Measurements from ENCODE around the gene CNNM1.

DNA sequence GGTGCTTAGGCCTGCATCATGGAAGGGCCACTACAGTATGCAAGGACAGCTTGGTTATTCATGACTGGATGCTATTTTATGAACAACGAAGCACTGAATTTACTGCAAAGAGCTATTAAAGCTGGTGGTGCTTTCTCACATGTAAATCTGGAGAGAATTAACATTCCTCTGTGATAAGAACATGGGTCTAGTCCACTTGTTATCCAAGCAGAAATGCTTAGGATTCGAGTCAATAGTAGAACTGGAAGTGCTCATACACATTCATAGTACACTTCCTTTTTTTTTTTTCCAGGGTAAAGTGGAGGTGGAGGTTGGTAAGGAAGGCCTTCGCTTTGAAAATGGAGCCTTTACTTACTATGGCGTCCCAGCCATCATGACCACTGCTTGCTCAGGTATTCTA, 35.0 kb downstream of the CNNM1 start:
- TF ChIP-seq, protein P1, sequence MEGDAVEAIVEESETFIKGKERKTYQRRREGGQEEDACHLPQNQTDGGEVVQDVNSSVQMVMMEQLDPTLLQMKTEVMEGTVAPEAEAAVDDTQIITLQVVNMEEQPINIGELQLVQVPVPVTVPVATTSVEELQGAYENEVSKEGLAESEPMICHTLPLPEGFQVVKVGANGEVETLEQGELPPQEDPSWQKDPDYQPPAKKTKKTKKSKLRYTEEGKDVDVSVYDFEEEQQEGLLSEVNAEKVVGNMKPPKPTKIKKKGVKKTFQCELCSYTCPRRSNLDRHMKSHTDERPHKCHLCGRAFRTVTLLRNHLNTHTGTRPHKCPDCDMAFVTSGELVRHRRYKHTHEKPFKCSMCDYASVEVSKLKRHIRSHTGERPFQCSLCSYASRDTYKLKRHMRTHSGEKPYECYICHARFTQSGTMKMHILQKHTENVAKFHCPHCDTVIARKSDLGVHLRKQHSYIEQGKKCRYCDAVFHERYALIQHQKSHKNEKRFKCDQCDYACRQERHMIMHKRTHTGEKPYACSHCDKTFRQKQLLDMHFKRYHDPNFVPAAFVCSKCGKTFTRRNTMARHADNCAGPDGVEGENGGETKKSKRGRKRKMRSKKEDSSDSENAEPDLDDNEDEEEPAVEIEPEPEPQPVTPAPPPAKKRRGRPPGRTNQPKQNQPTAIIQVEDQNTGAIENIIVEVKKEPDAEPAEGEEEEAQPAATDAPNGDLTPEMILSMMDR (conservative IDR thresholded peaks at IDR 0.05): no peak
- TF ChIP-seq ZFX (IDR thresholded peaks at IDR 0.05): no peak

Measured in C4-2B (cell line).